Fibroblast of lung (primary cell): Measurements from ENCODE around the gene USO1.

Experiments used
- CTCF ChIP-seq, 2 donors: IDR thresholded peaks in 1 of 2; conservative IDR thresholded peaks in 1 of 2; 1 replicate in 1 of 2; 2 replicates in 1 of 2; pipeline ENCODE4 v1.5.1; 2011 to 2012; ENCODE audit warnings: low read length in 2 of 2, control low read depth in 1 of 2, inconsistent platforms in 1 of 2, low read depth in 1 of 2, mild to moderate bottlenecking in 1 of 2
- EZH2 ChIP-seq: IDR thresholded peaks from 2 replicates; pipeline ENCODE4 v1.5.1; 2012; ENCODE audit warnings: low read length, control low read depth, mild to moderate bottlenecking; ENCODE audit errors: missing control alignments

DNA sequence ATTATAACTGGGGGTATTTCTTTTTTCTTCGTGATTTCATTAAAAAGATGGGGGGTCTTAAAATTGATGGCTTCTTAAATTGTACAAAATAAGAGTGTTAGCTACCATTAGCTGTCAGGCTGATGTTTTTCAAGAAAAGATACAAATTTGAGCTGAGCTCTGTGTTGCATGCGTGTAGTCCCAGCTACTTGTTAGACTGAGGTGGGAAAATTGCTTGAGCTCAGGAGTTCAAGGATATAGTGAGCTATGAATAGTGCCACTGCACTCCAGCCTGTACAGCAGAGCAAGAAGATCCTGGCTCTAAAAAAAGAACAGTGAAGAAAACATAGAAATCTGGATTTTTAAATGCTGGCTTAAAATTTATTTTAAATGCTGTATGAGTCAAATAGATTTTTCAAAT lies 13.0 kb downstream of the USO1 start:
- TF ChIP-seq CTCF (conservative IDR thresholded peaks at IDR 0.05 in 1 of 2, IDR thresholded peaks at IDR 0.05 in 1 of 2; ENCODE audit: low read depth in 1 of 2, low read length in 2 of 2) (no peak), EZH2 (no peak)
